Neural cell (in vitro differentiated cells): Measurements from ENCODE around the gene FKBP3.
"Not testable (repeated sequence)": the region's sequence is repeated elsewhere in the genome, so short reads cannot be mapped to it uniquely, and the experiment has no call there.

ENCODE experiments used
- EZH2 ChIP-seq: fragments of 200-600, 300-800 bp; shearing (Covaris generic), sonication (generic); IDR thresholded peaks from 2 replicates; pipeline ENCODE4 v1.6.1; 2014; ENCODE audit warnings: antibody characterized with exemption, low read length, borderline replicate concordance, mild to moderate bottlenecking; ENCODE audit not compliant: insufficient read depth, poor library complexity, severe bottlenecking
- POLR2AphosphoS5 ChIP-seq: IDR thresholded peaks from 2 replicates; pipeline ENCODE4 v1.6.1; 2012
- SMC3 ChIP-seq: fragments of 450-650 bp; conservative IDR thresholded peaks from 2 replicates; pipeline ENCODE4 v1.6.1; 2014; ENCODE audit warnings: antibody characterized with exemption, mild to moderate bottlenecking, moderate library complexity; ENCODE audit not compliant: poor library complexity
- TAF1 ChIP-seq: IDR thresholded peaks from 2 replicates; pipeline ENCODE4 v1.6.1; 2012; ENCODE audit warnings: low read depth
- TF ChIP-seq, protein P1 (sequence below): fragments of 450-650 bp; IDR thresholded peaks from 2 replicates; pipeline ENCODE4 v1.5.1; 2014; ENCODE audit warnings: antibody characterized with exemption, mild to moderate bottlenecking, moderate library complexity; ENCODE audit not compliant: poor library complexity, severe bottlenecking
- TF ChIP-seq, protein P2 (sequence below): IDR thresholded peaks from 2 replicates; pipeline ENCODE4 v1.6.1; 2012; ENCODE audit warnings: borderline replicate concordance

DNA sequence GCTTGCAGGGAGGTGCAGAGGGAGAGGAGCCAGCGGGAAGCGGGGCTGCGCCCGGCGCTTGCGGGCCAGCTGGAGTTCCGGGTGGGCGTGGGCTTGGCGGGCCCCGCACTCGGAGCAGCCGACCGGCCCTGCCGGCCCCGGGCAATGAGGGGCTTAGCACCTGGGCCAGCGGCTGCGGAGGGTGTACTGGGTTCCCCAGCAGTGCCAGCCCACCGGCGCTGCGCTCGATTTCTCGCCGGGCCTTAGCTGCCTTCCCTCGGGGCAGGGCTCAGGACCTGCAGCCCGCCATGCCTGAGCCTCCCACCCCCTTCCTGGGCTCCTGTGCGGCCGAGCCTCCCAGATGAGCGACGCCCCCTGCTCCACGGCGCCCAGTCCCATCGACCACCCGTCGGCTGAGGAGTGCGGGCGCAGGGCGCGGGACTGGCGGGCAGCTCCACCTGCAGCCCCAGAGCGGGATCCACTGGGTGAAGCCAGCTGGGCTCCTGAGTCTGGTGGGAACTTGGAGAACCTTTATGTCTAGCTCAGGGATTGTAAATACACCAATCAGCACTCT lies 53.8 kb downstream of the FKBP3 start:
- TF ChIP-seq TAF1, POLR2AphosphoS5, EZH2, SMC3: not testable (repeated sequence)
- TF ChIP-seq, protein P1, sequence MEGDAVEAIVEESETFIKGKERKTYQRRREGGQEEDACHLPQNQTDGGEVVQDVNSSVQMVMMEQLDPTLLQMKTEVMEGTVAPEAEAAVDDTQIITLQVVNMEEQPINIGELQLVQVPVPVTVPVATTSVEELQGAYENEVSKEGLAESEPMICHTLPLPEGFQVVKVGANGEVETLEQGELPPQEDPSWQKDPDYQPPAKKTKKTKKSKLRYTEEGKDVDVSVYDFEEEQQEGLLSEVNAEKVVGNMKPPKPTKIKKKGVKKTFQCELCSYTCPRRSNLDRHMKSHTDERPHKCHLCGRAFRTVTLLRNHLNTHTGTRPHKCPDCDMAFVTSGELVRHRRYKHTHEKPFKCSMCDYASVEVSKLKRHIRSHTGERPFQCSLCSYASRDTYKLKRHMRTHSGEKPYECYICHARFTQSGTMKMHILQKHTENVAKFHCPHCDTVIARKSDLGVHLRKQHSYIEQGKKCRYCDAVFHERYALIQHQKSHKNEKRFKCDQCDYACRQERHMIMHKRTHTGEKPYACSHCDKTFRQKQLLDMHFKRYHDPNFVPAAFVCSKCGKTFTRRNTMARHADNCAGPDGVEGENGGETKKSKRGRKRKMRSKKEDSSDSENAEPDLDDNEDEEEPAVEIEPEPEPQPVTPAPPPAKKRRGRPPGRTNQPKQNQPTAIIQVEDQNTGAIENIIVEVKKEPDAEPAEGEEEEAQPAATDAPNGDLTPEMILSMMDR: not testable (repeated sequence)
- TF ChIP-seq, protein P2, sequence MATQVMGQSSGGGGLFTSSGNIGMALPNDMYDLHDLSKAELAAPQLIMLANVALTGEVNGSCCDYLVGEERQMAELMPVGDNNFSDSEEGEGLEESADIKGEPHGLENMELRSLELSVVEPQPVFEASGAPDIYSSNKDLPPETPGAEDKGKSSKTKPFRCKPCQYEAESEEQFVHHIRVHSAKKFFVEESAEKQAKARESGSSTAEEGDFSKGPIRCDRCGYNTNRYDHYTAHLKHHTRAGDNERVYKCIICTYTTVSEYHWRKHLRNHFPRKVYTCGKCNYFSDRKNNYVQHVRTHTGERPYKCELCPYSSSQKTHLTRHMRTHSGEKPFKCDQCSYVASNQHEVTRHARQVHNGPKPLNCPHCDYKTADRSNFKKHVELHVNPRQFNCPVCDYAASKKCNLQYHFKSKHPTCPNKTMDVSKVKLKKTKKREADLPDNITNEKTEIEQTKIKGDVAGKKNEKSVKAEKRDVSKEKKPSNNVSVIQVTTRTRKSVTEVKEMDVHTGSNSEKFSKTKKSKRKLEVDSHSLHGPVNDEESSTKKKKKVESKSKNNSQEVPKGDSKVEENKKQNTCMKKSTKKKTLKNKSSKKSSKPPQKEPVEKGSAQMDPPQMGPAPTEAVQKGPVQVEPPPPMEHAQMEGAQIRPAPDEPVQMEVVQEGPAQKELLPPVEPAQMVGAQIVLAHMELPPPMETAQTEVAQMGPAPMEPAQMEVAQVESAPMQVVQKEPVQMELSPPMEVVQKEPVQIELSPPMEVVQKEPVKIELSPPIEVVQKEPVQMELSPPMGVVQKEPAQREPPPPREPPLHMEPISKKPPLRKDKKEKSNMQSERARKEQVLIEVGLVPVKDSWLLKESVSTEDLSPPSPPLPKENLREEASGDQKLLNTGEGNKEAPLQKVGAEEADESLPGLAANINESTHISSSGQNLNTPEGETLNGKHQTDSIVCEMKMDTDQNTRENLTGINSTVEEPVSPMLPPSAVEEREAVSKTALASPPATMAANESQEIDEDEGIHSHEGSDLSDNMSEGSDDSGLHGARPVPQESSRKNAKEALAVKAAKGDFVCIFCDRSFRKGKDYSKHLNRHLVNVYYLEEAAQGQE: not testable (repeated sequence)
